ENCODE results near the gene DNAJC19.

DNAJC19 gene

GRCh38 chr3:180977498-180977897, 12.0 kb downstream of the DNAJC19 start:
- intact Hi-C loops (cut with DNase I; ENCODE audit: low total_unique reads), result no loop called here
- Histone ChIP-seq H3K27ac (no peak overlapping the region), H3K36me3 (peaks cover 5 to 48% (median 20%) of the 10 kb centered on the region in 3 donors), H3K9me3 (no peaks in the 10 kb centered on the region), H3K4me1 (peaks cover 0 to 8% (median 0%) of the 10 kb centered on the region in 4 donors), H3K4me3 (no peak overlapping the region), H3K27me3 (no peaks in the 10 kb centered on the region)
- no peak for TF ChIP-seq CTCF (IDR thresholded peaks at IDR 0.05)
- no peak for DNase-seq

GRCh38 chr3:180974286-180974685, 15.2 kb downstream of the DNAJC19 start:
- H3K36me3 ChIP-seq, result peaks cover 26 to 62% (median 44%) of the 10 kb centered on the region in 3 donors
- H3K4me1 ChIP-seq, result no peaks in the 10 kb centered on the region
- no peak for TF ChIP-seq CTCF (IDR thresholded peaks at IDR 0.05)
- no peak overlapping the region for H3K27ac ChIP-seq
- no peak for DNase-seq
- no peaks in the 10 kb centered on the region for H3K27me3 ChIP-seq
- H3K4me3 ChIP-seq, result no peak overlapping the region
- no peaks in the 10 kb centered on the region for H3K9me3 ChIP-seq
- intact Hi-C loops (cut with DNase I; ENCODE audit: low total_unique reads), result no loop called here

GRCh38 chr3:180973543-180973942, 16.0 kb downstream of the DNAJC19 start:
- no peaks in the 10 kb centered on the region for H3K4me1 ChIP-seq
- no peak for DNase-seq
- intact Hi-C loops (cut with DNase I; ENCODE audit: low total_unique reads), result no loop called here
- H3K27ac ChIP-seq, result no peak overlapping the region
- TF ChIP-seq CTCF (IDR thresholded peaks at IDR 0.05), result no peak
- H3K36me3 ChIP-seq, result peaks cover 34 to 62% (median 46%) of the 10 kb centered on the region in 3 donors
- no peaks in the 10 kb centered on the region for H3K9me3 ChIP-seq
- H3K27me3 ChIP-seq, result no peaks in the 10 kb centered on the region
- no peak overlapping the region for H3K4me3 ChIP-seq

- Histone ChIP-seq H3K36me3 (peaks cover 41 to 61% (median 49%) of the 10 kb centered on the region in 3 donors), H3K27ac (no peak overlapping the region), H3K9me3 (no peaks in the 10 kb centered on the region), H3K4me3 (no peak overlapping the region), H3K4me1 (no peaks in the 10 kb centered on the region), H3K27me3 (no peaks in the 10 kb centered on the region)
- TF ChIP-seq CTCF (IDR thresholded peaks at IDR 0.05), result no peak
- intact Hi-C loops (cut with DNase I; ENCODE audit: low total_unique reads), result no loop called here
- DNase-seq, result no peak
These were observed 18.6 kb downstream of the DNAJC19 start for GRCh38 chr3:180970931-180971330.

- no peak for TF ChIP-seq CTCF (IDR thresholded peaks at IDR 0.05)
- DNase-seq, result no peak
- no peaks in the 10 kb centered on the region for H3K27me3 ChIP-seq
- no peaks in the 10 kb centered on the region for H3K9me3 ChIP-seq
- intact Hi-C loops (cut with DNase I; ENCODE audit: low total_unique reads), result no loop called here
- H3K4me1 ChIP-seq, result no peaks in the 10 kb centered on the region
- no peak overlapping the region for H3K27ac ChIP-seq
- H3K4me3 ChIP-seq, result no peak overlapping the region
- peaks cover 41 to 78% (median 60%) of the 10 kb centered on the region in 3 donors for H3K36me3 ChIP-seq
These were observed 27.0 kb downstream of the DNAJC19 start for GRCh38 chr3:180962530-180962929.

GRCh38 chr3:180961552-180961951, 28.0 kb downstream of the DNAJC19 start:
- H3K9me3 ChIP-seq, result no peaks in the 10 kb centered on the region
- DNase-seq, result no peak
- H3K4me3 ChIP-seq, result no peak overlapping the region
- H3K27ac ChIP-seq, result no peak overlapping the region
- no peaks in the 10 kb centered on the region for H3K4me1 ChIP-seq
- no peaks in the 10 kb centered on the region for H3K27me3 ChIP-seq
- intact Hi-C loops (cut with DNase I; ENCODE audit: low total_unique reads), result no loop called here
- H3K36me3 ChIP-seq, result peaks cover 39 to 86% (median 61%) of the 10 kb centered on the region in 3 donors
- no peak for TF ChIP-seq CTCF (IDR thresholded peaks at IDR 0.05)
